SK-N-SH (cell line): ENCODE measurements around the gene GNS. TPM values are rescaled to one million over a fixed set of nuclear protein-coding genes. Genes with fewer than 3 reads are reported as not detected.
A peak's percentile ranks its signal among the peaks of the same experiment; 100 is the strongest.

Source experiments
- CTCF ChIA-PET: fragments of 300-600, 350-600 bp; formaldehyde crosslinking; extraction: SDS; loops from one replicate; lab custom pipeline; 2021; lab: Yijun Ruan, JAX
- POLR2A ChIA-PET: fragments of 350-600 bp; sonication (Branson Sonifier 250); formaldehyde crosslinking; extraction: SDS; loops from one replicate; lab custom pipeline; 2020; ENCODE audit warnings: antibody characterized with exemption, inconsistent platforms; lab: Yijun Ruan, JAX
- DNase-seq: peaks from one replicate; pipeline ENCODE4 v3.0.0; 2012
- H2AFZ ChIP-seq: fragments of 200-600 bp; sonication (generic); 2 replicates; pipeline ENCODE4 v1.8.1; 2016; ENCODE audit warnings: antibody characterized with exemption, mild to moderate bottlenecking, low read depth
- H3F3A ChIP-seq: fragments of 200-600 bp; sonication (generic); replicated peaks from 2 replicates; pipeline ENCODE3; 2016; ENCODE audit warnings: antibody characterized with exemption, mild to moderate bottlenecking; ENCODE audit not compliant: insufficient read depth
- H3K27ac ChIP-seq, 2 experiments: fragments of 200-500 bp in 1 of 2; fragments of 200-600 bp in 1 of 2; sonication (Bioruptor generic) in 1 of 2; sonication (generic), shearing (Covaris generic) in 1 of 2; 2 replicates each; pipeline versions ENCODE4 v1.5.1 to v1.6.1; 2014 to 2016; ENCODE audit warnings: low read depth in 2 of 2, inconsistent platforms in 1 of 2, low read length in 1 of 2, mild to moderate bottlenecking in 1 of 2, mixed read lengths in 1 of 2
- H3K27me3 ChIP-seq: fragments of 200-600 bp; sonication (generic), shearing (Covaris generic); 2 replicates; pipeline ENCODE4 v1.6.1; 2016; ENCODE audit warnings: mixed run types; ENCODE audit not compliant: insufficient read depth
- H3K36me3 ChIP-seq, 2 experiments: fragments of 200-500 bp in 1 of 2; fragments of 200-600 bp in 1 of 2; sonication (Bioruptor generic) in 1 of 2; sonication (generic) in 1 of 2; replicated peaks in 1 of 2; 2 replicates each; pipeline versions ENCODE3 to v1.5.1; 2014 to 2016; ENCODE audit warnings: low read length in 1 of 2, mild to moderate bottlenecking in 1 of 2; ENCODE audit not compliant: insufficient read depth in 2 of 2, control insufficient read depth in 1 of 2
- H3K4me1 ChIP-seq, 2 experiments: fragments of 200-500 bp in 1 of 2; fragments of 200-600 bp in 1 of 2; sonication (Bioruptor generic) in 1 of 2; sonication (generic), shearing (Covaris generic) in 1 of 2; 2 replicates each; pipeline versions ENCODE4 v1.5.1 to v1.6.1; 2014 to 2016; ENCODE audit warnings: low read depth in 1 of 2, low read length in 1 of 2, mixed run types in 1 of 2; ENCODE audit not compliant: insufficient read depth in 2 of 2, control insufficient read depth in 1 of 2
- H3K4me2 ChIP-seq: fragments of 200-600 bp; sonication (generic), shearing (Covaris generic); 2 replicates; pipeline ENCODE4 v1.6.1; 2017; ENCODE audit warnings: mixed run types
- H3K4me3 ChIP-seq, 2 experiments: fragments of 200-500 bp in 1 of 2; fragments of 200-600 bp in 1 of 2; sonication (Bioruptor generic) in 1 of 2; sonication (generic), shearing (Covaris generic) in 1 of 2; 2 replicates each; pipeline versions ENCODE4 v1.5.1 to v1.8.1; 2014 to 2016; ENCODE audit warnings: low read depth in 2 of 2, inconsistent platforms in 1 of 2, low read length in 1 of 2, mild to moderate bottlenecking in 1 of 2, mixed read lengths in 1 of 2, moderate library complexity in 1 of 2
- H3K79me2 ChIP-seq: fragments of 200-600 bp; sonication (generic); 2 replicates; pipeline ENCODE4 v1.8.1; 2017; ENCODE audit warnings: mild to moderate bottlenecking; ENCODE audit not compliant: insufficient read depth
- H3K9ac ChIP-seq: fragments of 200-600 bp; sonication (generic); 2 replicates; pipeline ENCODE4 v1.6.1; 2017; ENCODE audit warnings: mixed run types
- H3K9me2 ChIP-seq: fragments of 200-600 bp; sonication (generic); 2 replicates; pipeline ENCODE4 v1.6.1; 2017; ENCODE audit warnings: mixed run types
- H3K9me3 ChIP-seq: fragments of 200-600 bp; sonication (generic); 2 replicates; pipeline ENCODE4 v1.6.1; 2017; ENCODE audit warnings: mixed run types, mild to moderate bottlenecking, moderate library complexity
- H4K20me1 ChIP-seq: fragments of 200-600 bp; sonication (generic); 2 replicates; pipeline ENCODE4 v1.6.1; 2017; ENCODE audit warnings: mild to moderate bottlenecking, mixed run types; ENCODE audit not compliant: insufficient read depth
- CTCF ChIP-seq: fragments of 200-600 bp; sonication (generic); IDR thresholded peaks from 2 replicates; pipeline ENCODE4 v1.6.1; 2017; ENCODE audit warnings: antibody characterized with exemption, mild to moderate bottlenecking, moderate library complexity
- EP300 ChIP-seq, 2 experiments: IDR thresholded peaks; 2 replicates each; pipeline versions ENCODE4 v1.4.0 to v1.6.1; 2012; ENCODE audit warnings: borderline replicate concordance in 1 of 2, low read depth in 1 of 2, low read length in 1 of 2
- FOSL2 ChIP-seq: IDR thresholded peaks from 2 replicates; pipeline ENCODE4 v1.4.0; 2012; ENCODE audit warnings: low read depth, mild to moderate bottlenecking, moderate library complexity, borderline replicate concordance
- FOXJ3 ChIP-seq: sonication (generic); formaldehyde crosslinking; IDR thresholded peaks from 2 replicates; pipeline ENCODE4 v1.5.1; 2020; ENCODE audit warnings: mild to moderate bottlenecking, missing genetic modification reagents
- GABPA ChIP-seq: IDR thresholded peaks from 2 replicates; pipeline ENCODE4 v1.4.0; 2012; ENCODE audit warnings: low read depth, mild to moderate bottlenecking
- GATA2 ChIP-seq: sonication (generic); formaldehyde crosslinking; IDR thresholded peaks from 2 replicates; pipeline ENCODE4 v1.5.0; 2020; ENCODE audit warnings: mild to moderate bottlenecking, missing genetic modification reagents
- MAX ChIP-seq: IDR thresholded peaks from 2 replicates; pipeline ENCODE4 v1.4.0; 2012; ENCODE audit warnings: low read depth
- MEF2A ChIP-seq: IDR thresholded peaks from 2 replicates; pipeline ENCODE4 v1.4.0; 2012; ENCODE audit warnings: low read depth, borderline replicate concordance
- MXI1 ChIP-seq: IDR thresholded peaks from 2 replicates; pipeline ENCODE4 v1.6.1; 2012; ENCODE audit warnings: mild to moderate bottlenecking, low read depth, low read length, improper control_type of control experiment
- NFIC ChIP-seq: IDR thresholded peaks from 2 replicates; pipeline ENCODE4 v1.4.0; 2012; ENCODE audit warnings: borderline replicate concordance
- NRF1 ChIP-seq: IDR thresholded peaks from 2 replicates; pipeline ENCODE4 v1.6.1; 2012; ENCODE audit warnings: low read depth, mild to moderate bottlenecking, low read length
- RCOR1 ChIP-seq: fragments of 150-350 bp; IDR thresholded peaks from 2 replicates; pipeline ENCODE4 v1.6.1; 2017; ENCODE audit warnings: antibody characterized with exemption, low read length
- REST ChIP-seq: IDR thresholded peaks from 2 replicates; pipeline ENCODE4 v1.6.1; 2012; ENCODE audit warnings: mild to moderate bottlenecking, low read depth, low read length, moderate library complexity
- RFX5 ChIP-seq: IDR thresholded peaks from 2 replicates; pipeline ENCODE4 v1.6.1; 2012; ENCODE audit warnings: mild to moderate bottlenecking, improper control_type of control experiment, low read length
- RXRA ChIP-seq: IDR thresholded peaks from 2 replicates; pipeline ENCODE4 v1.4.0; 2012; ENCODE audit warnings: low read depth, mild to moderate bottlenecking, borderline replicate concordance
- SIN3A ChIP-seq: IDR thresholded peaks from 2 replicates; pipeline ENCODE4 v1.6.1; 2012; ENCODE audit warnings: low read depth, mild to moderate bottlenecking, low read length, moderate library complexity, borderline replicate concordance
- TAF1 ChIP-seq: IDR thresholded peaks from 2 replicates; pipeline ENCODE4 v1.6.1; 2012; ENCODE audit warnings: low read depth, mild to moderate bottlenecking, low read length, moderate library complexity, borderline replicate concordance
- TCF12 ChIP-seq: IDR thresholded peaks from 2 replicates; pipeline ENCODE4 v1.4.0; 2012
- USF2 ChIP-seq: fragments of 150-350 bp; IDR thresholded peaks from 2 replicates; pipeline ENCODE4 v1.6.1; 2017; ENCODE audit warnings: antibody characterized with exemption, low read length, low read depth, borderline replicate concordance
- WGBS: methylation state at CpG from one replicate; pipeline ENCODE4 v1.1.6; 2017; ENCODE audit warnings: low lambda C conversion rate; 5-methylcytosine and 5-hydroxymethylcytosine counted together
- polyA plus RNA-seq, 3 experiments: library from polyadenylated mRNA; depleted of rRNA; stranded (reverse); fragments of >200 nt; gene quantifications; 2 replicates each; pipeline ENCODE4 v1.2.3, GENCODE V29; 2012
- TF ChIP-seq, protein P1 (sequence below): IDR thresholded peaks from 2 replicates; pipeline ENCODE4; 2012

The GNS gene
- polyA plus RNA-seq, 1 of the 3 experiments (the other 2 are of a cell fraction) = 74.8 TPM

GRCh38 chr12:64735442-64735841, 23.8 kb downstream of the GNS start:
- no peaks in the 10 kb centered on the region for H3K79me2 ChIP-seq
- H3F3A ChIP-seq = peaks cover 21% of the 10 kb centered on the region
- no peak overlapping the region for H3K27ac ChIP-seq
- no peak overlapping the region for H3K9ac ChIP-seq
- CTCF ChIA-PET = interaction anchor here (1.5 kb wide), 1 partner anchor 37 kb away, joined by 3 read pairs; no protein-coding TSS in a partner anchor
- no peaks in the 10 kb centered on the region for H3K9me2 ChIP-seq
- H3K9me3 ChIP-seq = no peaks in the 10 kb centered on the region
- H3K4me1 ChIP-seq = peaks cover 5 to 16% of the 10 kb centered on the region in 2 experiments
- H4K20me1 ChIP-seq = no peaks in the 10 kb centered on the region
- no peak for TF ChIP-seq NRF1
- no peak for TF ChIP-seq FOXJ3
- no peak for TF ChIP-seq TCF12
- no peak for TF ChIP-seq MAX
- POLR2A ChIA-PET = no interaction called here
- no peak overlapping the region for H3K4me2 ChIP-seq
- H3K27me3 ChIP-seq = no peaks in the 10 kb centered on the region
- H3K36me3 ChIP-seq = peaks cover 35 to 60% of the 10 kb centered on the region in 2 experiments
- no peak overlapping the region for H2AFZ ChIP-seq
- DNase-seq = no peak
- H3K4me3 ChIP-seq = no peak overlapping the region

GRCh38 chr12:64733857-64734256, 25.3 kb downstream of the GNS start:
- Histone ChIP-seq H3K9me3 (no peaks in the 10 kb centered on the region), H4K20me1 (no peaks in the 10 kb centered on the region), H3F3A (peaks cover 21% of the 10 kb centered on the region), H2AFZ (no peak overlapping the region), H3K4me2 (peak overlapping the region; percentile 9; the same call in 1 of the 2 replicates), H3K36me3 (peaks cover 22 to 56% of the 10 kb centered on the region in 2 experiments), H3K4me3 (no peak overlapping the region), H3K4me1 (peaks cover 11 to 16% of the 10 kb centered on the region in 2 experiments), H3K9me2 (no peaks in the 10 kb centered on the region), H3K9ac (no peak overlapping the region), H3K27me3 (no peaks in the 10 kb centered on the region), H3K79me2 (no peaks in the 10 kb centered on the region), H3K27ac (peak overlapping the region; percentile 3 to 40; a peak in 2 of 4 replicates)
- CTCF ChIA-PET = interaction anchor here (0.6 to 1.1 kb wide), 2 partner anchors 36 to 229 kb away, joined by 3 read pairs; no protein-coding TSS in a partner anchor
- no peak for DNase-seq
- POLR2A ChIA-PET = no interaction called here
- 13% methylated on average over 2 of the region's 4 CpGs for WGBS
- TF ChIP-seq REST (no peak), CTCF (no peak), GABPA (no peak), GATA2 (no peak), RFX5 (no peak), NFIC (peak; percentile 99), RCOR1 (no peak), MEF2A (no peak), USF2 (no peak), MAX (peak; percentile 75), FOSL2 (peak; percentile 92), RXRA (peak; percentile 80; the same call in 1 of the 2 replicates), EP300 (IDR thresholded peaks at IDR 0.05; ENCODE audit: borderline replicate concordance in 1 of 2, low read depth in 1 of 2, low read length in 1 of 2) (peak in 1 of 2 experiments; percentile 88; a peak in 1 of 4 replicates), MXI1 (no peak), SIN3A (peak; percentile 94; the same call in 1 of the 2 replicates), TAF1 (no peak)
- TF ChIP-seq, protein P1, sequence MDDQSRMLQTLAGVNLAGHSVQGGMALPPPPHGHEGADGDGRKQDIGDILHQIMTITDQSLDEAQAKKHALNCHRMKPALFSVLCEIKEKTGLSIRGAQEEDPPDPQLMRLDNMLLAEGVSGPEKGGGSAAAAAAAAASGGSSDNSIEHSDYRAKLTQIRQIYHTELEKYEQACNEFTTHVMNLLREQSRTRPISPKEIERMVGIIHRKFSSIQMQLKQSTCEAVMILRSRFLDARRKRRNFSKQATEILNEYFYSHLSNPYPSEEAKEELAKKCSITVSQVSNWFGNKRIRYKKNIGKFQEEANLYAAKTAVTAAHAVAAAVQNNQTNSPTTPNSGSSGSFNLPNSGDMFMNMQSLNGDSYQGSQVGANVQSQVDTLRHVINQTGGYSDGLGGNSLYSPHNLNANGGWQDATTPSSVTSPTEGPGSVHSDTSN = peak; percentile 97
